ENCODE results near the gene SIAH3.

The SIAH3 gene

DNA sequence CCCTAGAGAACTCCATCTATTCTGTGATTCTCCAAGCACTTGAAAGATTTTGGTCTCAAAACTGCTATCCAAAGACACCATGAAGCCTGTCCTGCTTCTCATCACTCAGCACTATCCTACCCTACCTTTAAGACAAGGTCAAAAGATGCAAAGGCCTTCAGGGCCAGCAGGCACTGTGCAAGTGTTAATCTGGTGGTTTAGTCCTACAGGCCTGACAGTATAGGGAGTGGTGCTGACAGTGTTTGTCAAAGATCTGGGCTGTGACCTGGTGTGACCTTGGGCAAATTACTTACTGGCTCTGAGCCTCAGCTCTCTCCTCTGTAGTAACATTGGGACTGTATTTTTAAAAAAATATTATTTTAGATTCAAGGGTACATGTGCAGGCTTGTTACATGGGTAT lies 28.0 kb downstream of the SIAH3 start:
- no peak for DNase-seq (ENCODE audit: low spot score)
- no peak for FAIRE-seq

DNA sequence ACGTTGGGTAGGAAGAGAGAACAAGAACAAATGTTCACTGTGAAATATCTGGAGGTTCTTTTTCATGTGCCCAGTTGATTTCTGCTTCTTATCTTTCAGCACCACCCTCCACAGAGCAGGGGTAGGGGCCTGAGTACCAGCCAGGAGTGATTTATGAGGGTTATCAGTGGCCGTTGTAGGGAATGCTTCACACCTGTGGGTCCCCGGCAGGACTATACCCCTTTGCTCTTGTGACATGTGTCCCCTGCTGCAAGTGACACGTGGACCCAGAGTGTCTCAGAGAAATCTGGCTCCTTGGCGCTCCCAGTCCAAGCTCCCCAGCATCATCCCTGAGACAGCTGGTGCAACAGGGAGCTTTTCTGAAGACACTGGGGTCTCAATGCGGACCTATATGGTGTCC lies 29.7 kb downstream of the SIAH3 start:
- FAIRE-seq (no peak), DNase-seq (ENCODE audit: low spot score) (no peak)

DNA sequence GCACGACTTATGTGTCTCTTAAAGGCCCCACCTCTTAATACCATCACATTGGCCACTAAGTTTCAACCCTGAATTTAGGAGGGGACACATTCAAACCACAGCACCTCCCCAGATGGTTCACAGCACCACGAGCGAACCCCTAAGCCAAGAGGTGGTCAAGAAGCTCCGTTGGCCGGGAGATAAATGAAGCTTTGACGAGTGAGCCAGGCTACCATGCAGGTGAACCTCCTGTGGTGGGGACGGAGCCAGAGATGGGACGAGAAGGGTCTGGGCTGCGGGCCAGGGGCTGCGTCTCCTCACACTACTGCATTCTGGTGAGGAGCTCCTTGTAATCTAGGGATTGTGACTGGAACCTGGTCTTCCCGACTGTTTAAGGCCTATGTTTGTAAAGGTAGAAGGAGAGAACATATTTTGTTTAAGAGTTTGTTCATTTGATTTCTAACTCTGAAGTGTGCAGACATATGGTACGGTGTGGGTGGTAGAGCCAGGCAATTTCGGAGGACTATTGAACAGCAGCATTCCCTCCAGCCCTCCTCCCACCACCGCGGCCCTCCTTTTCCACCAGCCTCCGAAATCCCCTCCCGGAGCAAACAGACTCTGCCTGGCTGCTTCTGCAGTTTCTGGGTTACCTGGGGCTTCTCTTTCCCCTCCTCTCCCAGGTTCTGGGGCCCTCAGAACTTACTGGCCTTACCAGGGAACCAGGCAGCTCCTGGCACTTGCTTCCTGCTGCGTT lies 31.3 kb downstream of the SIAH3 start:
- FAIRE-seq = no peak
- DNase-seq (ENCODE audit: low spot score) = no peak

DNA sequence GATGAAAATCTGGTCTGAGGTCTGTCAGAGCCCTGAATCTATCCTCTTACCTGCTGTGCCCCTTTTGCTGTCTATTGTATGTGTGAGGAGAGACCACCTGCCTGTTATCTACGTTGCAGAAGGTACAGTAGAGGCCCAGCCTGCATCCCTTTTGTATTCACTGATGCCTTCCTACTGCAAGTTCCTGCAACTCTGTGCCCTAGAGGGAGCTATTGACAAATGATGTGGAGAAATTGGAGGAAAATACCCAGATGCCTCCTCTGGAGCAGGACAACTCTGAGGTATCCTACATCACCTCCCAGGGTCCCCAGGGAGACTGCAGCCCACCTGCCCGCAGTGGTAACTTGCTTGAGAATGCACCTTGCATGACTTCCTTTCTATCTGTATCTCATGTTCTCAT lies 33.7 kb downstream of the SIAH3 start:
- DNase-seq (ENCODE audit: low spot score) = no peak
- FAIRE-seq = no peak

DNA sequence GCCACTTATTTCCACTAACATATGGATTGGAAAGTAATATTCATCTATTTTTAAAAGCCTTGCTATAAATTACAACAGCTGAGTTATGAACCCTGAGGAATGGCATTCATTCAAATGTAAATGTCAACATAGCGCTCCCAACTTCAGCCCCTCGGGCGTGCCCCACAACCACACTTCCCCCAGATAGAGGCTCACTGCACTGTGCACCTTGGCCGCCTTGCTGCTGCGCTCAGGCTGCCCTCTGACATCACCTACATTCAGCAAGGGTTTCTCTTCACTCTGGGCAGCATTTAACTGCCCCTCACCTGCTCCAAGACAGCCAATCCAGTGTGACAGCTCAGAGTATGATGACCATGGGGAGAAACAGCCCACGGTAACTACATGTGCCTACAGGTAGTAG lies 35.1 kb downstream of the SIAH3 start:
- FAIRE-seq = no peak
- no peak for DNase-seq (ENCODE audit: low spot score)

DNA sequence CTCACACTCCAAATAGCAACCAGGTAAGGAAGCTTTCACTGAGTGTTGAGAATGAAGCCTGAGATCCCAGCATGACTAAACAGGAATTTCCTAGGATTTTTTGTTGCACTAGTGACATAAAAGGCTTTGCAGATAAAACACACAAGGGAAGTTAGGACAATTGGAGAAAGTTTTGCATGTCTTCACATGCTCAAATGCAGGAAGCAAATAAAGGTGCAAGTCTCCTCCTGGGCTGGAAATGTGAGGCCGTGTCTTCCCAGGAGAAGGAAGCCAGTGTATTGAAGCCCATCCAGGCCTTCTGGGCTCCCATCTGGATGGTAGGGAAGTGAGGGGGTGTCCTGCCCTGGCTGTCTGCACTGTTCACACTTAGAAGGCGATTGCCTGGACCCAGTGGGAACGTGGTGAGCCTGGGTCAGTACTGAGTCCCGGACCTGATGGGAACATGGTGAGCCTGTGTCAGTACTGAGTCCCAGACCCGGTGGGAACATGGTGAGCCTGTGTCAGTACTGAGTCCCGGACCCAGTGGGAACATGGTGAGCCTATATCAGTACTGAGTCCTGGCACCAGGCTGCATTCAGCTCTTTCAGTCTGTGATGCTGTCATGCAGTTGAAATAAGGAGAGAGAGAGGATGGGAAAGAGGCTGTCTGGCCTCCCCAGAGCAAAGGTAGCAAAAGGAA lies 38.7 kb downstream of the SIAH3 start:
- FAIRE-seq (no peak), DNase-seq (ENCODE audit: low spot score) (no peak)

DNA sequence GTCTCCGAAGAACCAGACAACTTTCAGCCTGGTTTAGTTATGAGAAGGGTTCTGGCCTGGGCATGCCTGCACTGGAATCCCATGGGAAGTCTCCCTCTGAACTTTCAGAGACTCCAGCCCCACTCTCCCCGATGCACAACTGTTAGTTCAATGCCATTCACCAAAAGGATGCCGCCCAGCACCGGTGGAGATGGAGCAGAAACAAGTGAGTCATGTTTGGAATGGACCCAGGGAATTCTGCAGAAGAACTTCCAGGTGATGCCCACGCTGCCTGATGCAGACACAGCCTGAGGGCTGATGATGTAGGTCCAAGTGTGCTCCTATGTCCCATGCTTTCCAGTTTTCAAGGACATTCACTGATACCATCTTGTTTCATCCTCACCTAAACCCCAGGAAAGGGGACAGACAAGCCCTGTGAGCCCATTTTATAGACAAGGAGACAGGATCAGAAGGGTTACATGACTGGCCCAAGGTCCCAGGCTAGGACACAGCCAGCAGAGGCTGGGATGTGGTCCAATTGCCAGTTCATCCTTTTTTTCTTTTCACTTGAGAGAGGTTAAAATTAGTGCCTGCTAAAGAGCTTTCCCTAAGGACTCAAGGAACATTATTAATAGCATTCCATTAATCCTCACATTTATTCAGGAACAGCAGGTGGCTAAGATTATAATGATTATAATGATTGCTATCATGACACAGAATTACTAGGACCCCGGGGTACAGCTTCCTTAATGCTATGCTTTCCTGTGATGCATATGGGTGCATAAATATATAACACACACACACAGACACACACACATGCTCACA lies 39.5 kb downstream of the SIAH3 start:
- no peak for FAIRE-seq

DNA sequence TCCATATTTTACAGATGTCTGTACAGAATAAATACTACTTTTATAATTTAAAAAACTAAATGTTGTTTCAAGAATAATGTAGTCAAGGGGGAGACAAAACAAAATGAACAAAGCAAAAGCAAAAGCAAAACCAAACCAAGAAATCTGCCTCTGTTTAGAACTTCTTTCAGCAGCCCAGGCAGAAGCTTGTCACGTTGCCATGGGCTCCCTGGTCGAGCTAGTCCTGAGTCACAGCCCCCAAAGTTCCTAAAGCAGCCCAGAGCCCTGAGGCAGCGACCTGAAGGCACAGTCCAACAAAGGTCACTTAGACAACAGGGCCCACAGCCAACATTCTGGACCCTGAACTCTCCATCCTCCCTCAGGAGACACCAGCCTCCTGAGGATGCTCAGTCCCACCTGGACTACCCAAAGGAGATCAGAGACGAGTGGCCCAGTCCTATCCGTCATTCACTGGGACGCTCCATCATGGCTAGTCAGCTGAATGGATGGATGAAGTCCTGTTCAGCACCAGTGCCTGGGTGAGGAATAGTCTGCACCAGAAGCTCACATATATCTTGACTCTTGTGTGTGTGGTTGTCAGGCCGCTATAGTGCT lies 41.7 kb downstream of the SIAH3 start:
- no peak for FAIRE-seq
- DNase-seq (ENCODE audit: low spot score) = no peak

More for the DNA sequence above, 39.5 kb downstream of the SIAH3 start:
- peak; percentile 37 for DNase-seq (ENCODE audit: low spot score)

DNA sequence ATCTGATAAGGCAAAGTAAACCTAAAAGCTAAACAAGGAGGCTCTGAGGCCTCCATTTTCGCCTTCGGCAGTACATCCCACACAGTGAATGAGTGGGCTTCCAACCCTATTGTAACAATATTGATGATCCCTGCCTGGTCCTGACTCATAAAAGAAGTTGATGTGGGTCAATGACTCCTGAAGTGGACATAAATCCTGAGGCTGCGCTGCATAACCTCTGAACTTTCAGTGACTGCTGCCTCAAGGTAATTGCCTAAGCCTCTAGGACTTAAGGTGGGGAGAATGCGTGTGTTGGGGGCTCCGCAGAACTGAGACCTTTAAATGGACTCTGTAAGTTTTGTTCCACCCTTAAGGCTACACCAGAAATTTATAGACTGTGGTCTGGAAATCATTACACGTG lies 42.6 kb downstream of the SIAH3 start:
- no peak for FAIRE-seq
- no peak for DNase-seq (ENCODE audit: low spot score)

DNA sequence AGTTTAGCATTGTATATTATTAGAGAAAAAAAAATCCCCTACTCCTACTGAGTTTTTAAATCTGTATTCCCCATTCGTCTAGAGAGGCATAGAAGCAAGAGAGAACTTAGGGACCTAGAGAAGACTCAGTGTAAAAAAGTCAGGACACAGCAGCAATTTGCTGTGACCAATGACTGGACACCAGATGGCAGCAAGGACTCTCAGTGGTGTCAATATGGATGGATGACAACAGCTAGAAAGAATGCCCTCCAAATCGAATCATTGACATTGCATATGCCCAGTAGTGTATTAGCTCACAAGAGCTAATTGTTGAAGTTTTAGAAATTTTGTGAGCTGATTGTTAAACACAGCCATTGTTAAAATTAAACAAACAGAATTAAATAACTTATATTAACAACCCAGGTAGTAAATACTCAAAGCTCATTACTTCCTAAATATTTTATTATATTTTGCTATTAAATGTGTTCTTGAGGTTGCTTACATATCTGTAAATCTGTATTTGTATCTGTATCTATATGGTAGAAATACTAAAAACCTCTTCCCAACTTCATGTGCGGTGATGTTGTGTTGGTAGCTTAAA lies 43.9 kb downstream of the SIAH3 start:
- no peak for FAIRE-seq
- DNase-seq (ENCODE audit: low spot score) = peak; percentile 59

DNA sequence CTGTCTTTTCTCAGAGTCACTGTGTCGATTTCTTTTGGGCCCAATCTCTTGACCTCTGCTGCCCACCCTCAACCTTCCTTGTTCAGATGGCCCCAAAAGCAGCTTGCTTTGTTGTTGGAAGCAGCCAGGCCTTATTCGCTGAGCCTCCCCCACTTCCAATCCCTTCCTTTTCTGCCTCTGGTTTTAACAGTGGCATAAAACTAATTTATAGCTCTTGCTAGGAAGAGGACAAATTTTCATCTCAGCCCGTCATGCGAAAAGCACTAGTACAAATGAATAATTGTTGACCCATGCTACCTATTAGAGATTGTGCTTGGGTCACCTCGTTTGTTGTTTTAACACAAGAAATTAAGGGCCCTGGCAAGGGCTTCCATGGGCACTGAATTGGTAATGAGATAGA lies 51.1 kb downstream of the SIAH3 start:
- DNase-seq (ENCODE audit: low spot score) (no peak), FAIRE-seq (no peak)

DNA sequence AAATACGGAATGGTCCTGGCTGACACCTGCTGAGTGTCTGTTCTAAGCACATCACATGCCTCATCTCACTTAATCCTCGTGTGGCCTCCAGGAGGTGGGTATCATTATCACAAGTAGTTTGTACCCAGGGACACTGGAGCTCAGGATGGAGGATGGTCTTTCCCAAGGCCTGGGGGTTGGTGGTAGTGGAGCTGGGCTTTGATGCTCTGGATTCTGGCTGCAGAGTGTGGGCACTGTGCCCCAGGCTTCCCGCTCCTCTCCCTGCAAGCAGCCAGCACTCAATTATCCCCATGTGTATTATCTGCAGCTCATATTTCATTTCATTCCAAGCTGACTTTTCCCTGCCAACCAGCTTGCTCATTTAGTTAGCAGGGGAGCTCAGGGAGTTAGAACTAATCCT lies 52.1 kb downstream of the SIAH3 start:
- DNase-seq (ENCODE audit: low spot score) (no peak), FAIRE-seq (no peak)

DNA sequence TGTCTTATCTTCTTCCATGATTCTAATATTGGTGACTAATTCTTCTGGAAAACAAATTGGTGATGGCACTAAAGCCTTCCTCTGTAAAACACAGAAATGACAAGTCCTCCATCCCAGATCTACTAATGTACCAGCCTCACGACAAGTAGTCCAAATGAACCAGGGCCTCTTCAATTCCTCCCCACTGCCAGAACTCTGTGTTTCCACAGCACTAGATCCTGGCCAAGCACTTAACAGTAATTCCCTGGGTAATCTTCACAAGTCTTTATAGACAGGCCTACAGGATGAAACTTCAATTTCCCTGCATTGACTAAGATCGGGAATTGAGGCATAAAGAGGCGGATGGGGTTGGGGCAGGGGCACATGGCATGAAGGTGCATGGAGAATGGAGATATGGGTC lies 52.7 kb downstream of the SIAH3 start:
- no peak for FAIRE-seq

DNA sequence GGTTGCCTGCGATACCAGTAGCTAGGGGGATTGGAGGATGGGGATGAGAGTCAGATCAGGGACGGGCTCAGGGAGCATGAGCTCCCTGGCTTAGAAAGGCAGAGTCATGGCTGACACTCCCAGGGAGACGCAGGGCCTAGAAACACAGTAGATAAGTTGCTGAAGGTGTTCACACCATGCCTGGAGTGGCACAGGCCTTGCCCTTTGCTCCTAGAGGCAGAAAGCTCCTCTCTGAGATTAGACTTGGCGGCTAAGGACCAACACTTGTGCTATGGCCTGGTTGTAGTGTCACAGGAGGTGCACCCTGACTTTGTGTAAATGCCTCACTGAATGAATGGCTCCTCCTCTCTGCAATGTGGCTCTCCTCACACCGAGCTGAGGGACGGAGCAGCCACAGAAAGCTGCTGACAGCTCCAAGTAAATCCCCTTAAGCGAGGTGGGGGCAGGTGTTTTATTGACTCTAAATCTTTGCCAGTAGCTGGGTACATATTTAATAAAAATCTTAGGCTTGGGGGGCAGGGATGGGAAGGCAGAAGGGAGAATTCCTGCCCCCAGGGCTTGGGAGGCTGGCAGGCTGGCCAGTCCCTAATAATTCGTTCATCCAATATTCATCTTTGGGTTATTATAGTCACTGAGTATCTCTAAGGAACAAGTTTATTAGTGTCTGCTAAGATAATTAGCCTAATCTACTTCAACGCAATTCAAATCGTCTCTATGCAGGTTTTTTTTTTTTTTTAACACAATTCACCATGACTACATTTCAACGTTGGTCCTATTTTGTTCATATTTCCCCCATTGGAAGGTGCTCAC lies 54.9 kb downstream of the SIAH3 start:
- no peak for FAIRE-seq
- DNase-seq (ENCODE audit: low spot score) = no peak

More for the DNA sequence above, 52.7 kb downstream of the SIAH3 start:
- DNase-seq (ENCODE audit: low spot score) = no peak

DNA sequence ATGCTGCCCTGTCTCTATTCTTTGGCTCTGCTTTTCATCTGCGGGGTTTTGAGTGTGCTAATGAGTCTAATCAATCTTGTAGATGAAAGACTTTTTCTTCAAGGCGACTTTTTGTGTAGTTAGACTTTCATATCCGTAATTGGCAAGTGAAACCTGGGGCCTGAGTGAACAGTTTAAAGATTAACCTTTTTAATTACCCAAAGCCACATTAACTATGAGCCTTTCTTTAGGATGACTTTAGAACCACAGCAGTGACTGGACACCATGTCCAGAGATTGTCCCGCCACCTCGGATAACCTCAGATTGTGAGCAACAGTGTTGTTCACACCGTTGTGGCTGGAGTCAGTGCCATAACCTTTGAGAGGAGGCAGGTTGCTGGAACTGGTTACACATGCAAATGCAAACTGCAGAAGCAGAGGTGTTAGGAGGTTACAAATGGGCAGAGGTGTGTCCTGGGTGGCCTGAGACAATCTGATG lies 58.7 kb downstream of the SIAH3 start:
- FAIRE-seq = no peak
- no peak for DNase-seq (ENCODE audit: low spot score)

DNA sequence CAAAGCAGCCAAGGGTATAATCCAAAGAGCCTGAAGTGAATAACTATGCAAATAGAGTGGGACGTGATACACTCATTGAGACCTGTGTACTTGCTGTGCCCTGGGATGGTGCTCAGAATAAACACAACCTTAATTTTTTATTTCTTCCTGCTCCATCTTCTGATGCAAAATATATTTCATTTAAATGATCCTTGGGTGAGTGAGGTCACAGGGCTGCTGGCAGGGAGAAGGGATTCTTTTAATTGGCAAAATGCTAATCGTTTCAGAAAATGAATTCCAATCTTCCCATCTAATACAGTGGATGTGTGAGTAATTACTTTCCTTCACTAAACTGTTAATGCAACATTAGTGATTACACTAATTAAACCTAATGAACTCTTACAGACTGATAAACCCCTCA lies 63.5 kb downstream of the SIAH3 start:
- DNase-seq (ENCODE audit: low spot score) (no peak), FAIRE-seq (no peak)

DNA sequence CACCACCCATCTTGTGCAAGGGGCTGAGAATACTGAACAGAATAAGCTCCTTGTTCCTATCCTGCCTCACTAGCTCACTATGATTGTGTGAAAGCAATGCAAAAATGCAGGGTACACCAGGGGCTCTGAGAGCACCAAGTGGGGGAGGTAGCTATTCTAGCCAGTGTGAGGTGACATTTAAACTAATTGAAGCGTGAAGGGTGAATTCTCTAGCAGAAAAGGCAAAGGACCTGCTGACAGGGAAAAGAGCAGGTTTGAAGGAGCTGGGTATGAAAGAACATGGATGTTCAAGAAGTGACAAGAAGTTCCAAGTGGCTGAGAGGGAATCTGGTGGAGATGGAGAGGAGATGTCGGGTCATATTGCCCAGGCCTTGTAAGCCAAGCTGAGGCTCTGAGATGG lies 64.2 kb downstream of the SIAH3 start:
- FAIRE-seq (no peak), DNase-seq (ENCODE audit: low spot score) (no peak)

DNA sequence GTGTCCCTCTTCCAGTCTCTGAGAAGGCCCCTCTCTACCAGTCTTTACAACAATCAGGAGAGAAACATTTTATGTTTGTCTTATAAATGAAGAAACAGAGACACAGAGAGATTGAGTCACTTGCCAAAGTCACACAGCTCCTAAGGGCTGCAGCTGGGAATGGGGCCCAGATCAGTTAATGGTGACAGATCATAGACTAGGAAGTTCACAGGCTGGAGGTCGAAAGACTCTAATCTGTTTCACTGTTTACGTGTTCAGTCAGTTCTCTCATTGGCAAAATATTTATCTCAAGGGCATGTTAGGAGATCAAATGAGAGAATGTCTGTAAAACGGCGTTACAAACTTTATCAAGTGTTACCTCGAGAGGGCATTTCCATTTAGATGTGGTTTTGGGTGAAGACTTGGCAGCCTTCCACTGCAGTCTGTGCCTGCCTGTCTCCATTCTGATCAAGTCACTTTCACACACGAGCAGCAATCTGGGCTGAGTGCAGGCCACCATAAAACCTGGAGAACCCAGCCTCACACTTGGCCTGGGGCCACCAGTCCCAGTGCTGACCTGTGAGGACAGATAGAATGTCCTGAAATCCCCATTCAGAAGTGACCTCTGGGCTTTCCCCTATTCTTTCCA lies 65.1 kb downstream of the SIAH3 start:
- no peak for FAIRE-seq

DNA sequence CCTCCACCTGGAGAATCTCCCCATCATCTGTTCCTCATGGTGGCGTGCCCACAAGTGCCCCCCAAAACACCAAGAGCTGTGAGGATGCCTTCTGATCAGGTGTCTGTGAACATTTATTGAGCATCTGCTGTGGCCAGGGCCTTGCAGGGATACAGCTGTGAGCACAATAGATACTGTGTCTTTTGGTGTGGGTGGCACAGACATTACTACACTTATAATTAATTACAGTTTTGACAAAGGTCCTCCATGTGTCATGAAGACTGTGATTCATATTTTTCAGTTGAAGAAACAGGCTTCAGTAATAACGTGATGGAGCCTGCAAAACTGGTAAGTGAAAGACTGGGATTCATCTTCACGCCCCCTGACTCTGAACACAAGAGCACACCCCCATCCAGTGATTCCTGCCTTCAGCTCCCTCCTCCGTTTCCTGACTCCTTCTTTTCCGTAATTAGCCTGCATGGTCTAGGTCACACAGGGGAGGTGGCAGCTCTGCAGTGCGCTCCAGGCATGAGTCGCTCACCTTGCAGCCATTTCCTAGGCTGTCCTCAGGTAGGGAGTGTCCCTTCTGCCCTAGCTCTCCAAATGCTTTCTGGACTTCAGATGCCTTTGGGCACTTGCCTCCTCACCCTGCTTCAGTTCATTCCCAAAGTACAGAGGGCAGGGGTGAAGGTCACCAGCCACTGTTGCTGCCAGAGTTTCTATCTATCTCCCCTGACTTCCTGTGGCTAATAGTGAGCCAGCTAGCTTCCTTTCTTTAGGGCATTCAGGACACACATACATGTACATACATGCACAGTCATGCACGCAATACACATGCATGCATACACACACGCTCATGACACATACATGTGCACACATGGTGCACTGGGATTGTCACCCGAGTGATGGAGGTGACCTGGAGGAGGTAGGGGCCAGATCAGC lies 66.5 kb downstream of the SIAH3 start:
- FAIRE-seq (peak; percentile 35), DNase-seq (ENCODE audit: low spot score) (peak; percentile 3)

More for the DNA sequence above, 65.1 kb downstream of the SIAH3 start:
- no peak for DNase-seq (ENCODE audit: low spot score)

All from urothelium cell line (cell line).